Measurements from ENCODE around the gene DDX54. TPM values are rescaled to one million over a fixed set of nuclear protein-coding genes. Genes with fewer than 3 reads are reported as not detected.
"Not testable (repeated sequence)": the region's sequence is repeated elsewhere in the genome, so short reads cannot be mapped to it uniquely, and the experiment has no call there.

Gene DDX54
- total and polyA plus RNA-seq, 7 donors, result 53.6 to 93.5 (median 79.4) TPM

DNA sequence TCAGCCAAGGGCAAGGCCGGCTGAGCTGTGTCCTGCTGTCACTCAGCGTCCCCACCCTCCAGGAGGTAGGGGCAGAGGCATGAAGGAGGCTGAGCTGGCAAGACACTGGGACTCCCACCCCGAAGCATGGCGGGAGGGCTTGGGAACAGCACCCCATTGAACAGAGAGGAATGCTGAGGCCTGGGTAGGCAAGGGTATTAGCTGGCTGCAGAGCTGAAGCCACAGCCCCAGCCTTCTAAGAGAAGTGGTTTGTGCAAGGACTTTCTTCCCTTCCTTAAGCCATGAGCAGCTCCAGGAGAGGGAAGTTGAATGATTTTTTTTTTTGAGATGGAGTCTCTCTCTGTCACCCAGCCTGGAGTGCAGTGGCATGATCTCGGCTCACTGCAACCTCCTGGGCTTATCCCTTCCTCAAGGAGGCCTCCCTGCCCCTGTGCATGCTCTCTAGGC, 42.4 kb downstream of the DDX54 start:
- no peaks in the 10 kb centered on the region for H3K9me3 ChIP-seq
- DNase-seq, result no peak
- H3K27ac ChIP-seq, result no peak overlapping the region
- no peaks in the 10 kb centered on the region for H3K36me3 ChIP-seq (ENCODE audit: insufficient read depth in 1 of 2, low read depth in 1 of 2)
- intact Hi-C loops (cut with DNase I), result no loop called here
- no peaks in the 10 kb centered on the region for H3K4me1 ChIP-seq
- TF ChIP-seq, protein P1, sequence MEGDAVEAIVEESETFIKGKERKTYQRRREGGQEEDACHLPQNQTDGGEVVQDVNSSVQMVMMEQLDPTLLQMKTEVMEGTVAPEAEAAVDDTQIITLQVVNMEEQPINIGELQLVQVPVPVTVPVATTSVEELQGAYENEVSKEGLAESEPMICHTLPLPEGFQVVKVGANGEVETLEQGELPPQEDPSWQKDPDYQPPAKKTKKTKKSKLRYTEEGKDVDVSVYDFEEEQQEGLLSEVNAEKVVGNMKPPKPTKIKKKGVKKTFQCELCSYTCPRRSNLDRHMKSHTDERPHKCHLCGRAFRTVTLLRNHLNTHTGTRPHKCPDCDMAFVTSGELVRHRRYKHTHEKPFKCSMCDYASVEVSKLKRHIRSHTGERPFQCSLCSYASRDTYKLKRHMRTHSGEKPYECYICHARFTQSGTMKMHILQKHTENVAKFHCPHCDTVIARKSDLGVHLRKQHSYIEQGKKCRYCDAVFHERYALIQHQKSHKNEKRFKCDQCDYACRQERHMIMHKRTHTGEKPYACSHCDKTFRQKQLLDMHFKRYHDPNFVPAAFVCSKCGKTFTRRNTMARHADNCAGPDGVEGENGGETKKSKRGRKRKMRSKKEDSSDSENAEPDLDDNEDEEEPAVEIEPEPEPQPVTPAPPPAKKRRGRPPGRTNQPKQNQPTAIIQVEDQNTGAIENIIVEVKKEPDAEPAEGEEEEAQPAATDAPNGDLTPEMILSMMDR (IDR thresholded peaks at IDR 0.05), result no peak
- peaks cover 0 to 19% (median 0%) of the 10 kb centered on the region in 3 donors for H3K27me3 ChIP-seq (ENCODE audit: insufficient read depth in 3 of 3, low read length in 2 of 3)
- WGBS, 3 donors, result 65 to 69% (median 66%) methylated on average over 5 of the region's 5 CpGs
- H3K4me3 ChIP-seq, result no peak overlapping the region
- no peak for ATAC-seq

DNA sequence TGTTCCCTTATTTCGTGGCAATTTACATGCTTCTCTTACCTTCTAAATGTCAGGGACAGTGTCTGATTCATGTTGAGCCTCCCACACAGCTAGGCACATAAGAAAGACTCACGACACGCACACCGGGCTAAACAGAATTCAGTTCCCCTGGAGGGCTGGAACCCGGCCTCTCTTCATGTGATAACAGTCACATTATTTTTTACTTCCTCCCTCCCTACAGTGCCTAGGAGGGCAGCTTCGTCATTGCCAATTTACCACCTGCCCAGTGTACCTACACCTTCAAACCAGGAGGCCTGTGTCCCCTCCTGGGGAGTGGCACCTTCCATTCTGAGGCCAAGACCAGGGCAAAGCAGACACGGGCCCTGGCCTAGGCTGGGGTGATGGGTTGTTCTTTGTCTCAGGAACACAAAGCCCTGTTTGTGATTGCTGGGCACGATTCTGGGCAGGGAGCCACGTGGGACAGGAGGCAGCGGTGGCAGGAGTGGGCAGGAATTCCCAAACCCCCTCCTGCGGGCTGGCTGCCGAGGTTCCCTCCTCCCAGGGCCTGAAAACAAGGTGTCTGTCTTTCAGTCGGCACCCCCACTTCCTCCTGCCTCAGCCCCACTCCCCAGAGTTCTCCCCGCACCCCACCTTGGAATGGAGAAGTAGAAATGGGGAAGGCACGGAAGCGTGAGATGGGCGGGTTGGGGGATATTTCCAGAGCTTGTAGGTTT, 42.9 kb downstream of the DDX54 start:
- no peak for DNase-seq
- Histone ChIP-seq H3K27me3 (ENCODE audit: insufficient read depth in 3 of 3, low read length in 2 of 3) (peaks cover 0 to 18% (median 0%) of the 10 kb centered on the region in 3 donors), H3K4me1 (no peaks in the 10 kb centered on the region), H3K9me3 (no peaks in the 10 kb centered on the region), H3K36me3 (ENCODE audit: insufficient read depth in 1 of 2, low read depth in 1 of 2) (no peaks in the 10 kb centered on the region), H3K4me3 (no peak overlapping the region), H3K27ac (no peak overlapping the region)
- no peak for ATAC-seq
- intact Hi-C loops (cut with DNase I), result no loop called here
- TF ChIP-seq, protein P1 (IDR thresholded peaks at IDR 0.05), result no peak
- 45 to 56% (median 48%) methylated on average over 17 of the region's 17 CpGs for WGBS, 3 donors

GRCh38 chr12:113141716-113142115, 43.6 kb downstream of the DDX54 start:
- H3K4me1 ChIP-seq; intact Hi-C loops (cut with DNase I); H3K9me3 ChIP-seq; ATAC-seq; H3K36me3 ChIP-seq (ENCODE audit: insufficient read depth in 1 of 2, low read depth in 1 of 2); H3K27ac ChIP-seq; H3K4me3 ChIP-seq; DNase-seq: not testable (repeated sequence)
- H3K27me3 ChIP-seq (ENCODE audit: insufficient read depth in 3 of 3, low read length in 2 of 3), result peaks cover 0 to 23% (median 0%) of the 10 kb centered on the region in 3 donors
- 79 to 82% (median 82%) methylated on average over 3 of the region's 3 CpGs for WGBS, 3 donors

GRCh38 chr12:113140706-113141105, 44.6 kb downstream of the DDX54 start:
- TF ChIP-seq, protein P1 (IDR thresholded peaks at IDR 0.05), result no peak
- Histone ChIP-seq H3K4me3 (no peak overlapping the region), H3K4me1 (no peaks in the 10 kb centered on the region), H3K36me3 (ENCODE audit: insufficient read depth in 1 of 2, low read depth in 1 of 2) (no peaks in the 10 kb centered on the region), H3K27ac (no peak overlapping the region), H3K9me3 (no peaks in the 10 kb centered on the region), H3K27me3 (ENCODE audit: insufficient read depth in 3 of 3, low read length in 2 of 3) (peaks cover 0 to 33% (median 2%) of the 10 kb centered on the region in 3 donors)
- no peak for DNase-seq
- ATAC-seq, result no peak
- intact Hi-C loops (cut with DNase I), result no loop called here
- 76 to 85% (median 85%) methylated on average over 7 of the region's 7 CpGs for WGBS, 3 donors

GRCh38 chr12:113138826-113139225, 46.5 kb downstream of the DDX54 start:
- intact Hi-C loops (cut with DNase I), result no loop called here
- H3K4me1 ChIP-seq, result no peaks in the 10 kb centered on the region
- no peak overlapping the region for H3K4me3 ChIP-seq
- TF ChIP-seq, protein P1 (IDR thresholded peaks at IDR 0.05), result no peak
- no peak overlapping the region for H3K27ac ChIP-seq
- ATAC-seq (no peak), DNase-seq (no peak)
- 64 to 74% (median 64%) methylated on average over 3 of the region's 3 CpGs for WGBS, 3 donors
- no peaks in the 10 kb centered on the region for H3K9me3 ChIP-seq
- peaks cover 0 to 48% (median 2%) of the 10 kb centered on the region in 3 donors for H3K27me3 ChIP-seq (ENCODE audit: insufficient read depth in 3 of 3, low read length in 2 of 3)
- H3K36me3 ChIP-seq (ENCODE audit: insufficient read depth in 1 of 2, low read depth in 1 of 2), result no peaks in the 10 kb centered on the region

All from psoas muscle (tissue), 8 donors.